SU-DHL-6 (cell line): ENCODE measurements around the gene RLF.

Experiments used
- CTCF ChIP-seq: fragments of 200-600 bp; sonication (generic); IDR thresholded peaks from one replicate; pipeline ENCODE4 v1.5.1; 2017; ENCODE audit warnings: antibody characterized with exemption, mild to moderate bottlenecking, low read length, moderate library complexity; ENCODE audit not compliant: insufficient read depth, poor library complexity, severe bottlenecking
- EZH2phosphoT487 ChIP-seq: fragments of 200-600 bp; sonication (generic), shearing (Covaris generic); conservative IDR thresholded peaks from 2 replicates; pipeline ENCODE4 v1.6.1; 2018; ENCODE audit warnings: mild to moderate bottlenecking, antibody characterized with exemption, low read length, moderate library complexity, mixed read lengths

DNA sequence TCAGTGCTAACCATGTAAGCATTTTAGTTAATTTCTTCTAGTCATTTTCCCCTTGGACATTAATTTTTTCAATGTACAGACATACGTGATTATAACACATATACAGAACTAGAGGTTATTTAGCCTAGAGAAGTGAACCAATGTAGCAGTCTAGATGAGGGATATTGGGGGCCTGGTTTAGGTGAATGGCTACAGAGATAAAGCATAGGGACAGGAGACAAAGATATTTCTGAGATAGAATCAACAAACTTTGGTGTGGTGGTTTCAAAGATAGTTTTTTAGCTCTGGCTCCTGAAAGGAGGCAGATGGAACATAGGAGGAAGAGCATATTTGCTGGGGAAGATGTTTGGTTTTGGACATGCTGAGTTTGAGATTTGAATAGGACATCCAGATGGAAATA lies 23.0 kb downstream of the RLF start:
- TF ChIP-seq CTCF (no peak), EZH2phosphoT487 (no peak)
